NCI-H510A (cell line): Measurements from ENCODE around the gene OR2B2.
"Not testable (repeated sequence)": the region's sequence is repeated elsewhere in the genome, so short reads cannot be mapped to it uniquely, and the experiment has no call there.

Experiments used
- DNase-seq: peaks from one replicate; lab custom pipeline; 2025; lab: John Stamatoyannopoulos, UW

OR2B2 gene

GRCh38 chr6:27911956-27912446 is at the start of gene OR2B2:
Gene OR2B2 (minus strand): TSS chr6:27912396. CDS start chr6:27912319, 77 bp downstream.
- no peak for DNase-seq

GRCh38 chr6:27957516-27957915 is 45.3 kb upstream of the OR2B2 start:
- no peak for DNase-seq

GRCh38 chr6:27956941-27957340 is 44.7 kb upstream of the OR2B2 start, which contains the start of gene OR2B6:
Gene OR2B6 (plus strand): TSS chr6:27957241. CDS start chr6:27957241, 0 bp downstream.
- no peak for DNase-seq

GRCh38 chr6:27951040-27951439 is 38.8 kb upstream of the OR2B2 start:
- DNase-seq = no peak

GRCh38 chr6:27948237-27948636 is 36.0 kb upstream of the OR2B2 start:
- DNase-seq = no peak

GRCh38 chr6:27943072-27943471 is 30.9 kb upstream of the OR2B2 start:
- DNase-seq = not testable (repeated sequence)

- DNase-seq = no peak
Measured at GRCh38 chr6:27940766-27941165, 28.6 kb upstream of the OR2B2 start.

- no peak for DNase-seq
Measured at GRCh38 chr6:27931209-27931608, 19.0 kb upstream of the OR2B2 start.

GRCh38 chr6:27929930-27930329 is 17.7 kb upstream of the OR2B2 start:
- not testable (repeated sequence) for DNase-seq

- DNase-seq = not testable (repeated sequence)
Measured at GRCh38 chr6:27928041-27928440, 15.8 kb upstream of the OR2B2 start.

- no peak for DNase-seq
Measured at GRCh38 chr6:27924179-27924578, 12.0 kb upstream of the OR2B2 start.

GRCh38 chr6:27922949-27923348 is 10.8 kb upstream of the OR2B2 start:
- DNase-seq = no peak

- DNase-seq = no peak
Measured at GRCh38 chr6:27908017-27908416, 4.2 kb downstream of the OR2B2 start.

GRCh38 chr6:27902335-27903314 is 9.6 kb downstream of the OR2B2 start:
- peak; percentile 41 for DNase-seq

GRCh38 chr6:27901801-27902200 is 10.4 kb downstream of the OR2B2 start:
- no peak for DNase-seq

- DNase-seq = not testable (repeated sequence)
Measured at GRCh38 chr6:27900197-27900596, 12.0 kb downstream of the OR2B2 start.

GRCh38 chr6:27899543-27899942 is 12.7 kb downstream of the OR2B2 start:
- DNase-seq = no peak

- DNase-seq = no peak
Measured at GRCh38 chr6:27897580-27898206, 14.5 kb downstream of the OR2B2 start.

- no peak for DNase-seq
Measured at GRCh38 chr6:27896398-27896796, 15.8 kb downstream of the OR2B2 start.

GRCh38 chr6:27894839-27895762 is 17.1 kb downstream of the OR2B2 start:
- peak; percentile 68 for DNase-seq
